SK-N-SH (cell line): ENCODE measurements around the gene DNAJB12. TPM values are rescaled to one million over a fixed set of nuclear protein-coding genes. Genes with fewer than 3 reads are reported as not detected.

ENCODE experiments used
- CTCF ChIA-PET: fragments of 300-600, 350-600 bp; formaldehyde crosslinking; extraction: SDS; loops from one replicate; lab custom pipeline; 2021; lab: Yijun Ruan, JAX
- POLR2A ChIA-PET: fragments of 350-600 bp; sonication (Branson Sonifier 250); formaldehyde crosslinking; extraction: SDS; loops from one replicate; lab custom pipeline; 2020; ENCODE audit warnings: antibody characterized with exemption, inconsistent platforms; lab: Yijun Ruan, JAX
- DNase-seq: peaks from one replicate; pipeline ENCODE4 v3.0.0; 2012
- H2AFZ ChIP-seq: fragments of 200-600 bp; sonication (generic); 2 replicates; pipeline ENCODE4 v1.8.1; 2016; ENCODE audit warnings: antibody characterized with exemption, mild to moderate bottlenecking, low read depth
- H3F3A ChIP-seq: fragments of 200-600 bp; sonication (generic); replicated peaks from 2 replicates; pipeline ENCODE3; 2016; ENCODE audit warnings: antibody characterized with exemption, mild to moderate bottlenecking; ENCODE audit not compliant: insufficient read depth
- H3K27ac ChIP-seq, 2 experiments: fragments of 200-500 bp in 1 of 2; fragments of 200-600 bp in 1 of 2; sonication (Bioruptor generic) in 1 of 2; sonication (generic), shearing (Covaris generic) in 1 of 2; 2 replicates each; pipeline versions ENCODE4 v1.5.1 to v1.6.1; 2014 to 2016; ENCODE audit warnings: low read depth in 2 of 2, inconsistent platforms in 1 of 2, low read length in 1 of 2, mild to moderate bottlenecking in 1 of 2, mixed read lengths in 1 of 2
- H3K27me3 ChIP-seq: fragments of 200-600 bp; sonication (generic), shearing (Covaris generic); 2 replicates; pipeline ENCODE4 v1.6.1; 2016; ENCODE audit warnings: mixed run types; ENCODE audit not compliant: insufficient read depth
- H3K36me3 ChIP-seq, 2 experiments: fragments of 200-500 bp in 1 of 2; fragments of 200-600 bp in 1 of 2; sonication (Bioruptor generic) in 1 of 2; sonication (generic) in 1 of 2; replicated peaks in 1 of 2; 2 replicates each; pipeline versions ENCODE3 to v1.5.1; 2014 to 2016; ENCODE audit warnings: low read length in 1 of 2, mild to moderate bottlenecking in 1 of 2; ENCODE audit not compliant: insufficient read depth in 2 of 2, control insufficient read depth in 1 of 2
- H3K4me1 ChIP-seq, 2 experiments: fragments of 200-500 bp in 1 of 2; fragments of 200-600 bp in 1 of 2; sonication (Bioruptor generic) in 1 of 2; sonication (generic), shearing (Covaris generic) in 1 of 2; 2 replicates each; pipeline versions ENCODE4 v1.5.1 to v1.6.1; 2014 to 2016; ENCODE audit warnings: low read depth in 1 of 2, low read length in 1 of 2, mixed run types in 1 of 2; ENCODE audit not compliant: insufficient read depth in 2 of 2, control insufficient read depth in 1 of 2
- H3K4me2 ChIP-seq: fragments of 200-600 bp; sonication (generic), shearing (Covaris generic); 2 replicates; pipeline ENCODE4 v1.6.1; 2017; ENCODE audit warnings: mixed run types
- H3K4me3 ChIP-seq, 2 experiments: fragments of 200-500 bp in 1 of 2; fragments of 200-600 bp in 1 of 2; sonication (Bioruptor generic) in 1 of 2; sonication (generic), shearing (Covaris generic) in 1 of 2; 2 replicates each; pipeline versions ENCODE4 v1.5.1 to v1.8.1; 2014 to 2016; ENCODE audit warnings: low read depth in 2 of 2, inconsistent platforms in 1 of 2, low read length in 1 of 2, mild to moderate bottlenecking in 1 of 2, mixed read lengths in 1 of 2, moderate library complexity in 1 of 2
- H3K79me2 ChIP-seq: fragments of 200-600 bp; sonication (generic); 2 replicates; pipeline ENCODE4 v1.8.1; 2017; ENCODE audit warnings: mild to moderate bottlenecking; ENCODE audit not compliant: insufficient read depth
- H3K9ac ChIP-seq: fragments of 200-600 bp; sonication (generic); 2 replicates; pipeline ENCODE4 v1.6.1; 2017; ENCODE audit warnings: mixed run types
- H3K9me2 ChIP-seq: fragments of 200-600 bp; sonication (generic); 2 replicates; pipeline ENCODE4 v1.6.1; 2017; ENCODE audit warnings: mixed run types
- H3K9me3 ChIP-seq: fragments of 200-600 bp; sonication (generic); 2 replicates; pipeline ENCODE4 v1.6.1; 2017; ENCODE audit warnings: mixed run types, mild to moderate bottlenecking, moderate library complexity
- H4K20me1 ChIP-seq: fragments of 200-600 bp; sonication (generic); 2 replicates; pipeline ENCODE4 v1.6.1; 2017; ENCODE audit warnings: mild to moderate bottlenecking, mixed run types; ENCODE audit not compliant: insufficient read depth
- EZH2phosphoT487 ChIP-seq: fragments of 200-600 bp; sonication (generic); IDR thresholded peaks from 2 replicates; pipeline ENCODE4 v1.6.1; 2017; ENCODE audit warnings: low read depth, mixed run types, mild to moderate bottlenecking, antibody characterized with exemption, moderate library complexity, borderline replicate concordance
- FOSL2 ChIP-seq: IDR thresholded peaks from 2 replicates; pipeline ENCODE4 v1.4.0; 2012; ENCODE audit warnings: low read depth, mild to moderate bottlenecking, moderate library complexity, borderline replicate concordance
- FOXM1 ChIP-seq: IDR thresholded peaks from 2 replicates; pipeline ENCODE4 v1.4.0; 2012; ENCODE audit warnings: low read depth, mild to moderate bottlenecking
- GATA2 ChIP-seq: sonication (generic); formaldehyde crosslinking; IDR thresholded peaks from 2 replicates; pipeline ENCODE4 v1.5.0; 2020; ENCODE audit warnings: mild to moderate bottlenecking, missing genetic modification reagents
- JUND ChIP-seq: IDR thresholded peaks from 2 replicates; pipeline ENCODE4 v1.4.0; 2012
- MEF2A ChIP-seq: IDR thresholded peaks from 2 replicates; pipeline ENCODE4 v1.4.0; 2012; ENCODE audit warnings: low read depth, borderline replicate concordance
- MXI1 ChIP-seq: IDR thresholded peaks from 2 replicates; pipeline ENCODE4 v1.6.1; 2012; ENCODE audit warnings: mild to moderate bottlenecking, low read depth, low read length, improper control_type of control experiment
- NRF1 ChIP-seq: IDR thresholded peaks from 2 replicates; pipeline ENCODE4 v1.6.1; 2012; ENCODE audit warnings: low read depth, mild to moderate bottlenecking, low read length
- YY1 ChIP-seq: IDR thresholded peaks from 2 replicates; pipeline ENCODE4 v1.4.0; 2012; ENCODE audit warnings: low read depth, mild to moderate bottlenecking
- ZBTB33 ChIP-seq: IDR thresholded peaks from 2 replicates; pipeline ENCODE4 v1.4.0; 2012; ENCODE audit warnings: low read depth, borderline replicate concordance
- WGBS: methylation state at CpG from one replicate; pipeline ENCODE4 v1.1.6; 2017; ENCODE audit warnings: low lambda C conversion rate; 5-methylcytosine and 5-hydroxymethylcytosine counted together
- polyA plus RNA-seq, 3 experiments: library from polyadenylated mRNA; depleted of rRNA; stranded (reverse); fragments of >200 nt; gene quantifications; 2 replicates each; pipeline ENCODE4 v1.2.3, GENCODE V29; 2012
- TF ChIP-seq, protein P1 (sequence below): fragments of 200-600 bp; sonication (generic); IDR thresholded peaks from 2 replicates; pipeline ENCODE4 v1.6.1; 2017; ENCODE audit warnings: antibody characterized with exemption, mild to moderate bottlenecking, moderate library complexity
- TF ChIP-seq, protein P2 (sequence below): fragments of 150-350 bp; IDR thresholded peaks from 2 replicates; pipeline ENCODE4 v1.6.1; 2016; ENCODE audit warnings: mild to moderate bottlenecking, low read depth, low read length
- TF ChIP-seq, protein P3 (sequence below): fragments of 150-350 bp; IDR thresholded peaks from 2 replicates; pipeline ENCODE4 v1.6.1; 2017; ENCODE audit warnings: antibody characterized with exemption, low read length, low read depth, borderline replicate concordance

Gene DNAJB12
- polyA plus RNA-seq, 1 of the 3 experiments (the other 2 are of a cell fraction): 25.8 TPM

DNA sequence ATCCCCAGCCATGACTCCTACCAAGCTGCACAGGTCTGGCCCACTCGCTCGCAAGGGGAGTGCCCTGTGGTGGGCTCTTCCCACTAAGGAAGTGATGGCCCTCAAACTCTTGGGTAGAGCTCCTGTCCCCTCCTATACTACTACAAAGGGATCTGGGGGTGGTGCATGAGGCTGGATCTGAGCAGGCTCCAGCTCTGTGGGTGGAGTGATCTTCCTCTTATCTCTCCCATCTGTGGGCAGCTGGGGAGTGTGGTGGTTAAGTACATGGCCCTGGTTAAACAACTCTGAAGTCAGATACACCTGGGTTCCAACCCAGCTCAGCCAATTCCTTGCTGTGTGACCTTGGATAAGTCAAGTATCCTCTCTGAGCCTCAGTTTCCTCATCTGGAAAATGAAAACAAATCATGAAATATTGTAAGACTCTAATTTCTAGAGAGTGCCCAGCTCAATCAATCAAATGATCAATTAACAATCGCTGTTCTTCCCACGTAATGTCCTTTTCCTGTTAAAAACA lies 63.6 kb downstream of the DNAJB12 start:
- no peaks in the 10 kb centered on the region for H3K27me3 ChIP-seq
- CTCF ChIA-PET: interaction anchor here (0.9 to 4.5 kb wide), 4 partner anchors 12 to 291 kb away, joined by 3 to 26 read pairs (median 4); partner anchors contain the start of gene DDIT4
- no peak overlapping the region for H3K4me2 ChIP-seq
- H3F3A ChIP-seq: peaks cover 9% of the 10 kb centered on the region
- no peaks in the 10 kb centered on the region for H3K9me2 ChIP-seq
- no peak overlapping the region for H3K27ac ChIP-seq
- no peaks in the 10 kb centered on the region for H3K79me2 ChIP-seq
- no peak overlapping the region for H2AFZ ChIP-seq
- no peaks in the 10 kb centered on the region; a peak in 1 of 4 replicates for H3K4me1 ChIP-seq
- TF ChIP-seq GATA2 (CRISPR knock-in tag): no peak
- TF ChIP-seq EZH2phosphoT487: no peak
- no peak for TF ChIP-seq NRF1
- TF ChIP-seq FOSL2: no peak
- no peak for TF ChIP-seq FOXM1
- TF ChIP-seq, protein P1, sequence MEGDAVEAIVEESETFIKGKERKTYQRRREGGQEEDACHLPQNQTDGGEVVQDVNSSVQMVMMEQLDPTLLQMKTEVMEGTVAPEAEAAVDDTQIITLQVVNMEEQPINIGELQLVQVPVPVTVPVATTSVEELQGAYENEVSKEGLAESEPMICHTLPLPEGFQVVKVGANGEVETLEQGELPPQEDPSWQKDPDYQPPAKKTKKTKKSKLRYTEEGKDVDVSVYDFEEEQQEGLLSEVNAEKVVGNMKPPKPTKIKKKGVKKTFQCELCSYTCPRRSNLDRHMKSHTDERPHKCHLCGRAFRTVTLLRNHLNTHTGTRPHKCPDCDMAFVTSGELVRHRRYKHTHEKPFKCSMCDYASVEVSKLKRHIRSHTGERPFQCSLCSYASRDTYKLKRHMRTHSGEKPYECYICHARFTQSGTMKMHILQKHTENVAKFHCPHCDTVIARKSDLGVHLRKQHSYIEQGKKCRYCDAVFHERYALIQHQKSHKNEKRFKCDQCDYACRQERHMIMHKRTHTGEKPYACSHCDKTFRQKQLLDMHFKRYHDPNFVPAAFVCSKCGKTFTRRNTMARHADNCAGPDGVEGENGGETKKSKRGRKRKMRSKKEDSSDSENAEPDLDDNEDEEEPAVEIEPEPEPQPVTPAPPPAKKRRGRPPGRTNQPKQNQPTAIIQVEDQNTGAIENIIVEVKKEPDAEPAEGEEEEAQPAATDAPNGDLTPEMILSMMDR: no peak
- TF ChIP-seq ZBTB33: no peak
- no peak for TF ChIP-seq MXI1
- TF ChIP-seq YY1: no peak
- TF ChIP-seq, protein P2, sequence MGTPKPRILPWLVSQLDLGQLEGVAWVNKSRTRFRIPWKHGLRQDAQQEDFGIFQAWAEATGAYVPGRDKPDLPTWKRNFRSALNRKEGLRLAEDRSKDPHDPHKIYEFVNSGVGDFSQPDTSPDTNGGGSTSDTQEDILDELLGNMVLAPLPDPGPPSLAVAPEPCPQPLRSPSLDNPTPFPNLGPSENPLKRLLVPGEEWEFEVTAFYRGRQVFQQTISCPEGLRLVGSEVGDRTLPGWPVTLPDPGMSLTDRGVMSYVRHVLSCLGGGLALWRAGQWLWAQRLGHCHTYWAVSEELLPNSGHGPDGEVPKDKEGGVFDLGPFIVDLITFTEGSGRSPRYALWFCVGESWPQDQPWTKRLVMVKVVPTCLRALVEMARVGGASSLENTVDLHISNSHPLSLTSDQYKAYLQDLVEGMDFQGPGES: no peak
- TF ChIP-seq, protein P3, sequence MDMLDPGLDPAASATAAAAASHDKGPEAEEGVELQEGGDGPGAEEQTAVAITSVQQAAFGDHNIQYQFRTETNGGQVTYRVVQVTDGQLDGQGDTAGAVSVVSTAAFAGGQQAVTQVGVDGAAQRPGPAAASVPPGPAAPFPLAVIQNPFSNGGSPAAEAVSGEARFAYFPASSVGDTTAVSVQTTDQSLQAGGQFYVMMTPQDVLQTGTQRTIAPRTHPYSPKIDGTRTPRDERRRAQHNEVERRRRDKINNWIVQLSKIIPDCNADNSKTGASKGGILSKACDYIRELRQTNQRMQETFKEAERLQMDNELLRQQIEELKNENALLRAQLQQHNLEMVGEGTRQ: no peak
- no peak for TF ChIP-seq MEF2A
- TF ChIP-seq JUND: no peak
- POLR2A ChIA-PET: interaction anchor here (1.0 to 4.0 kb wide), 2 partner anchors 17 to 18 kb away, joined by 3 to 21 read pairs; partner anchors contain the start of gene DDIT4
- H3K36me3 ChIP-seq: no peaks in the 10 kb centered on the region
- no peaks in the 10 kb centered on the region for H3K9me3 ChIP-seq
- WGBS: 97% methylated on average over 3 of the region's 4 CpGs
- no peak overlapping the region for H3K4me3 ChIP-seq
- no peak for DNase-seq
- H3K9ac ChIP-seq: no peak overlapping the region
- H4K20me1 ChIP-seq: no peaks in the 10 kb centered on the region
